ENCODE measurements around the gene CD1B. TPM values are rescaled to one million over a fixed set of nuclear protein-coding genes. Genes with fewer than 3 reads are reported as not detected.

Gene CD1B
- total RNA-seq, 6 experiments from 2014 or later = not detected

- H3K27ac ChIP-seq = no peak overlapping the region
- 17% methylated on average over 1 of the region's 1 CpG for WGBS (ENCODE audit: insufficient coverage, low coverage, low lambda C conversion rate, missing lambda C conversion rate)
- H3K4me1 ChIP-seq = no peaks in the 10 kb centered on the region
- no peak for ATAC-seq
- no peak overlapping the region for H3K4me3 ChIP-seq
- no peak for TF ChIP-seq POLR2A (IDR thresholded peaks at IDR 0.05)
- TF ChIP-seq, protein P1, sequence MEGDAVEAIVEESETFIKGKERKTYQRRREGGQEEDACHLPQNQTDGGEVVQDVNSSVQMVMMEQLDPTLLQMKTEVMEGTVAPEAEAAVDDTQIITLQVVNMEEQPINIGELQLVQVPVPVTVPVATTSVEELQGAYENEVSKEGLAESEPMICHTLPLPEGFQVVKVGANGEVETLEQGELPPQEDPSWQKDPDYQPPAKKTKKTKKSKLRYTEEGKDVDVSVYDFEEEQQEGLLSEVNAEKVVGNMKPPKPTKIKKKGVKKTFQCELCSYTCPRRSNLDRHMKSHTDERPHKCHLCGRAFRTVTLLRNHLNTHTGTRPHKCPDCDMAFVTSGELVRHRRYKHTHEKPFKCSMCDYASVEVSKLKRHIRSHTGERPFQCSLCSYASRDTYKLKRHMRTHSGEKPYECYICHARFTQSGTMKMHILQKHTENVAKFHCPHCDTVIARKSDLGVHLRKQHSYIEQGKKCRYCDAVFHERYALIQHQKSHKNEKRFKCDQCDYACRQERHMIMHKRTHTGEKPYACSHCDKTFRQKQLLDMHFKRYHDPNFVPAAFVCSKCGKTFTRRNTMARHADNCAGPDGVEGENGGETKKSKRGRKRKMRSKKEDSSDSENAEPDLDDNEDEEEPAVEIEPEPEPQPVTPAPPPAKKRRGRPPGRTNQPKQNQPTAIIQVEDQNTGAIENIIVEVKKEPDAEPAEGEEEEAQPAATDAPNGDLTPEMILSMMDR (IDR thresholded peaks at IDR 0.05) = no peak
- no peaks in the 10 kb centered on the region for H3K9me3 ChIP-seq
- no peaks in the 10 kb centered on the region for H3K36me3 ChIP-seq
- no peak for DNase-seq
- H3K27me3 ChIP-seq = no peaks in the 10 kb centered on the region
- intact Hi-C loops (cut with DNase I) = no loop called here
Measured at GRCh38 chr1:158362941-158363340, 31.6 kb upstream of the CD1B start.

- ATAC-seq (no peak), DNase-seq (no peak)
- intact Hi-C loops (cut with DNase I) = no loop called here
- Histone ChIP-seq H3K27ac (no peak overlapping the region), H3K4me1 (no peaks in the 10 kb centered on the region), H3K27me3 (no peaks in the 10 kb centered on the region), H3K4me3 (no peak overlapping the region), H3K36me3 (no peaks in the 10 kb centered on the region), H3K9me3 (no peaks in the 10 kb centered on the region)
- TF ChIP-seq, protein P1 (IDR thresholded peaks at IDR 0.05) = no peak
- no peak for TF ChIP-seq POLR2A (IDR thresholded peaks at IDR 0.05)
- 0% methylated on average over 1 of the region's 1 CpG for WGBS (ENCODE audit: insufficient coverage, low coverage, low lambda C conversion rate, missing lambda C conversion rate)
Measured at GRCh38 chr1:158362482-158362881, 31.2 kb upstream of the CD1B start.

GRCh38 chr1:158357441-158357840, 26.1 kb upstream of the CD1B start:
- Histone ChIP-seq H3K27me3 (no peaks in the 10 kb centered on the region), H3K9me3 (no peaks in the 10 kb centered on the region), H3K4me1 (no peaks in the 10 kb centered on the region), H3K27ac (no peak overlapping the region), H3K36me3 (no peaks in the 10 kb centered on the region), H3K4me3 (no peak overlapping the region)
- DNase-seq (no peak), ATAC-seq (no peak)
- intact Hi-C loops (cut with DNase I) = no loop called here
- TF ChIP-seq POLR2A (IDR thresholded peaks at IDR 0.05) = no peak
- WGBS (ENCODE audit: insufficient coverage, low coverage, low lambda C conversion rate, missing lambda C conversion rate) = 63% methylated on average over 1 of the region's 1 CpG

DNA sequence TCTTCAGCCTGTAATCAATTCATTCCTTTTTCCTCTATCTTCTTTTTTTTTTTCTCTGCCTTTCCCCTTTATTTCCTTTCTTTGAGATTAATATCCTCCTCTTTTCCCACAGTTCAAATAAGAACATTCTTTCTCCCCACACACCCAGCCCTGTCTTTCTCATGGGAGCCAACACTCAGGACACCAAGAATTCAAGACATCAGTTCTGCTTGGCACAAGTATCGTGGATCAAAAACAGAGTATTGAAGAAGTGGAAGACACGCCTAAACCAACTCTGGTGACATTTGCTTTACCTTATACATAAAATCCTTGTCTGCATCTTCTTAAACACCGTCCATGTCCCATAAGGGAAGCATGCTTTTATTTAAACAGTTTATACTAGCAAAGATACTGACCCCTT, 25.3 kb upstream of the CD1B start:
- intact Hi-C loops (cut with DNase I) = no loop called here
- Histone ChIP-seq H3K4me3 (no peak overlapping the region), H3K9me3 (no peaks in the 10 kb centered on the region), H3K4me1 (no peaks in the 10 kb centered on the region), H3K27ac (no peak overlapping the region), H3K27me3 (no peaks in the 10 kb centered on the region), H3K36me3 (no peaks in the 10 kb centered on the region)
- TF ChIP-seq, protein P1 (IDR thresholded peaks at IDR 0.05) = no peak
- TF ChIP-seq POLR2A (IDR thresholded peaks at IDR 0.05) = no peak
- 37% methylated on average over 3 of the region's 3 CpGs for WGBS (ENCODE audit: insufficient coverage, low coverage, low lambda C conversion rate, missing lambda C conversion rate)
- ATAC-seq = no peak
- DNase-seq = no peak

GRCh38 chr1:158355773-158356285, 24.5 kb upstream of the CD1B start:
- Histone ChIP-seq H3K27me3 (no peaks in the 10 kb centered on the region), H3K4me3 (no peak overlapping the region), H3K4me1 (no peaks in the 10 kb centered on the region), H3K36me3 (no peaks in the 10 kb centered on the region), H3K27ac (no peak overlapping the region), H3K9me3 (no peaks in the 10 kb centered on the region)
- 67% methylated on average over 9 of the region's 10 CpGs for WGBS (ENCODE audit: insufficient coverage, low coverage, low lambda C conversion rate, missing lambda C conversion rate)
- ATAC-seq (peak in 1 of 4 donors; percentile 22), DNase-seq (no peak)
- no peak for TF ChIP-seq POLR2A (IDR thresholded peaks at IDR 0.05)
- TF ChIP-seq, protein P1 (IDR thresholded peaks at IDR 0.05) = no peak
- intact Hi-C loops (cut with DNase I) = no loop called here
